Upper lobe of left lung (tissue), 6 donors: ENCODE results near the gene NGB. TPM values are rescaled to one million over a fixed set of nuclear protein-coding genes. Genes with fewer than 3 reads are reported as not detected.
A peak's percentile ranks its signal among the peaks of the same experiment; 100 is the strongest.

ENCODE experiments used
- ATAC-seq, 2 donors: fragments of 200-7000 bp; cut with Tn5 transposase; one replicate each; pipeline ENCODE4 v1.9.1; 2022; ENCODE audit warnings: mild to moderate bottlenecking in 2 of 2, moderate library complexity in 2 of 2; ENCODE audit not compliant: low FRiP score in 2 of 2
- DNase-seq, 2 donors: peaks; one replicate each; pipeline ENCODE4 v3.0.0-alpha.2; 2019 to 2020
- H3K27ac ChIP-seq, 4 donors: fragments of 200-600 bp; sonication (generic); one replicate each; pipeline ENCODE4 v1.5.1; 2016 to 2019
- H3K27me3 ChIP-seq, 4 donors: fragments of 200-600 bp; sonication (generic); one replicate each; pipeline ENCODE4 v1.5.1; 2017 to 2019
- H3K36me3 ChIP-seq, 4 donors: fragments of 200-600 bp; sonication (generic); one replicate each; pipeline ENCODE4 v1.5.1; 2016 to 2019
- H3K4me1 ChIP-seq, 4 donors: fragments of 200-600 bp; sonication (generic); one replicate each; pipeline ENCODE4 v1.5.1; 2018 to 2019
- H3K4me3 ChIP-seq, 4 donors: fragments of 200-600 bp; sonication (generic); one replicate each; pipeline ENCODE4 v1.5.1; 2017 to 2019; ENCODE audit warnings: mild to moderate bottlenecking in 2 of 4, moderate library complexity in 1 of 4
- H3K9me3 ChIP-seq, 4 donors: fragments of 200-600 bp; sonication (generic); one replicate each; pipeline ENCODE4 v1.5.1; 2018 to 2019
- CTCF ChIP-seq, 6 experiments: fragments of 450-650 bp in 4 of 6; fragments of 200-600 bp in 2 of 6; sonication (generic) in 2 of 6; IDR thresholded peaks; one replicate each; pipeline ENCODE4 v1.5.1; 2016 to 2019; ENCODE audit warnings: antibody characterized with exemption in 6 of 6
- EP300 ChIP-seq, 4 donors: sonication (generic); formaldehyde crosslinking; IDR thresholded peaks; one replicate each; pipeline ENCODE4 v1.5.1; 2017; ENCODE audit warnings: antibody characterized with exemption in 4 of 4, control low read depth in 2 of 4
- POLR2A ChIP-seq, 4 donors: fragments of 450-650 bp; IDR thresholded peaks; one replicate each; pipeline ENCODE4 v1.5.1; 2016 to 2017; ENCODE audit warnings: antibody characterized with exemption in 4 of 4, mild to moderate bottlenecking in 2 of 4
- POLR2AphosphoS5 ChIP-seq, 2 donors: sonication (generic); formaldehyde crosslinking; IDR thresholded peaks; one replicate each; pipeline ENCODE4 v1.5.1; 2017; ENCODE audit warnings: antibody characterized with exemption in 2 of 2
- WGBS, 2 donors: methylation state at CpG; one replicate each; pipeline ENCODE4 v1.1.5; 2017 to 2018; 5-methylcytosine and 5-hydroxymethylcytosine counted together
- total RNA-seq, 6 donors: library from RNA; depleted of rRNA in 4 of 6; stranded (reverse); fragments of >200 nt in 4 of 6; gene quantifications; one replicate each; pipeline versions ENCODE4 v1.1.0 to v1.2.1, GENCODE V29; 2016 to 2021
- donor health status: DM: no; HTN: no; CAD: no; lungs with moderate emphysema.
- donor health status: DM: no; HTN: yes; CAD: no; lungs with severe emphysema.

The NGB gene
- total RNA-seq, 6 donors from 2014 or later, result 0.30 TPM; not detected in 5

- Histone ChIP-seq H3K27me3 (no peaks in the 10 kb centered on the region), H3K9me3 (no peaks in the 10 kb centered on the region), H3K36me3 (no peaks in the 10 kb centered on the region), H3K4me1 (peaks cover 3 to 15% (median 11%) of the 10 kb centered on the region in 4 donors), H3K27ac (no peak overlapping the region), H3K4me3 (no peak overlapping the region)
- TF ChIP-seq CTCF (IDR thresholded peaks at IDR 0.05), result no peak
- TF ChIP-seq POLR2AphosphoS5 (IDR thresholded peaks at IDR 0.05), result no peak
- no peak for TF ChIP-seq EP300 (IDR thresholded peaks at IDR 0.05)
- no peak for TF ChIP-seq POLR2A (IDR thresholded peaks at IDR 0.05)
- no peak for DNase-seq
- no peak for ATAC-seq
- WGBS, 2 donors, result 48 to 62% methylated on average over 1 of the region's 1 CpG
Measured at GRCh38 chr14:77313371-77313770, 42.4 kb upstream of the NGB start.

- Histone ChIP-seq H3K9me3 (no peaks in the 10 kb centered on the region), H3K4me3 (no peak overlapping the region), H3K27me3 (no peaks in the 10 kb centered on the region), H3K36me3 (peaks cover 0 to under 1% (median 0%) of the 10 kb centered on the region in 4 donors), H3K27ac (no peak overlapping the region), H3K4me1 (peaks cover 3 to 15% (median 11%) of the 10 kb centered on the region in 4 donors)
- TF ChIP-seq CTCF (IDR thresholded peaks at IDR 0.05) (no peak), POLR2AphosphoS5 (IDR thresholded peaks at IDR 0.05) (no peak), POLR2A (IDR thresholded peaks at IDR 0.05) (no peak), EP300 (IDR thresholded peaks at IDR 0.05) (no peak)
- 93 to 99% methylated on average over 2 of the region's 2 CpGs for WGBS, 2 donors
- ATAC-seq (peak in 1 of 2 donors; percentile 34), DNase-seq (no peak)
Measured at GRCh38 chr14:77311217-77311616, 40.2 kb upstream of the NGB start.

- ATAC-seq (no peak), DNase-seq (no peak)
- Histone ChIP-seq H3K27me3 (no peaks in the 10 kb centered on the region), H3K4me3 (no peak overlapping the region), H3K27ac (no peak overlapping the region), H3K4me1 (peaks cover 0 to 14% (median 2%) of the 10 kb centered on the region in 4 donors), H3K9me3 (no peaks in the 10 kb centered on the region), H3K36me3 (peaks cover 0 to 10% (median 6%) of the 10 kb centered on the region in 4 donors)
- WGBS, 2 donors, result 75 to 77% methylated on average over 4 of the region's 4 CpGs
- TF ChIP-seq POLR2AphosphoS5 (IDR thresholded peaks at IDR 0.05), result no peak
- no peak for TF ChIP-seq POLR2A (IDR thresholded peaks at IDR 0.05)
- no peak for TF ChIP-seq CTCF (IDR thresholded peaks at IDR 0.05)
Measured at GRCh38 chr14:77310026-77310425, 39.0 kb upstream of the NGB start.

GRCh38 chr14:77309131-77309530 lies 38.1 kb upstream of the NGB start:
- Histone ChIP-seq H3K4me3 (no peak overlapping the region), H3K27me3 (no peaks in the 10 kb centered on the region), H3K9me3 (no peaks in the 10 kb centered on the region), H3K4me1 (peaks cover 0 to 5% (median 1%) of the 10 kb centered on the region in 4 donors), H3K27ac (no peak overlapping the region), H3K36me3 (peaks cover 0 to 16% (median 6%) of the 10 kb centered on the region in 4 donors)
- ATAC-seq (no peak), DNase-seq (no peak)
- WGBS, 2 donors, result 67 to 75% methylated on average over 4 of the region's 4 CpGs
- TF ChIP-seq CTCF (IDR thresholded peaks at IDR 0.05) (no peak), POLR2AphosphoS5 (IDR thresholded peaks at IDR 0.05) (no peak), POLR2A (IDR thresholded peaks at IDR 0.05) (no peak), EP300 (IDR thresholded peaks at IDR 0.05) (no peak)

GRCh38 chr14:77306851-77307496 lies 36.0 kb upstream of the NGB start:
- Histone ChIP-seq H3K27me3 (no peaks in the 10 kb centered on the region), H3K36me3 (peaks cover 0 to 20% (median 6%) of the 10 kb centered on the region in 4 donors), H3K27ac (no peak overlapping the region), H3K4me1 (peaks cover 5 to 15% (median 8%) of the 10 kb centered on the region in 4 donors), H3K9me3 (no peaks in the 10 kb centered on the region), H3K4me3 (no peak overlapping the region)
- 62 to 69% methylated on average over 3 of the region's 3 CpGs for WGBS, 2 donors
- no peak for TF ChIP-seq EP300 (IDR thresholded peaks at IDR 0.05)
- TF ChIP-seq POLR2AphosphoS5 (IDR thresholded peaks at IDR 0.05), result no peak
- TF ChIP-seq POLR2A (IDR thresholded peaks at IDR 0.05), result no peak
- no peak for TF ChIP-seq CTCF (IDR thresholded peaks at IDR 0.05)
- DNase-seq, result no peak
- ATAC-seq, result no peak
